ENCODE results near the gene WDR3. TPM values are rescaled to one million over a fixed set of nuclear protein-coding genes. Genes with fewer than 3 reads are reported as not detected.

WDR3 gene
- 57.7 and 60.8 TPM in 2 replicates for total RNA-seq (2014; rRNA removed; shearing (Covaris generic))

DNA sequence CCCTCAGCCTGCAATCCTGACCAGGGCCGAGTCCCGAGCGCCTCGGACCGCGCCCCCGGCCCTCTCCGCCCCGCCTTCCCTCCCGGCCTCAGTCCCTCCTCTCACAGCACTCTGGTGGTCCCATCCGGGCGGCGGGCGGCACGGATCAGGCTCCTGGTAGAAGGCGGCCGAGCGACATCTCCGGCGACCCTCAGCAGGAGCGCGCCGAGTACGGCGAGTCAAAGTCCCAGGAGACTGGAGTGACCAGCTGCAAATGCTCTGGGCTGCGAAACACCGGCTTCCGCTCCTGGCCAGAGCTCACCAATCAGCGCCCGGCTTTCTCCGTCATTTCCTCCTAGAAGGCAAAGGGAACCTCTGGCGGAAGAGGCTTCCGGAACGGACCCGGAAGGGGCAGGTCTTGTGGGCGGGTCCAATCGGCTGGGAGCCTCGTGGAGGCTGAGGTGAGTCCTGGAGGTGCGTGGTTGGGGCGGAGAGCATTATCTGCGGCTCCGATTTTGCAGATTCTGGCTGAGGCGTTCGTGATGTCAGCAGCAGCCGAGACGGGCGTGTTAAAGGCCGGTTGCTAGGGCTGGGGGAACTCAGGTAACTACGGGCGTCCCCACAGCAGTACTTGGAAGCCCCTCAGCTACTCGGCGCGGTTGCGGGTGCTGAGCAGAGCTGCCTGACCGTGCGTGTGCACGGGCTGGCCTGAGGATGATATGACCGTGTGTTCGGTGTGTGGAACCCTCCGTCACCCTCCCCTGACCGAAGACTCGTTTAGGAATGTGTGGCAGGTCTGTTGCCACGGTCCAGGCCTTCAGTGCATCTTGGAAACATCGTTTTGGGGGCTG lies at the start of gene WDR3, which contains the start of gene GDAP2:
Gene WDR3, plus strand, starts transcription at position 397 of the 830 bp plus-strand sequence. CDS start 3,581 bp downstream, outside the sequence.
Gene GDAP2, minus strand, starts transcription at position 279 of the 830 bp plus-strand sequence. CDS start 9,264 bp downstream, outside the sequence.
- Histone ChIP-seq H3K9me3 (replicated peaks) (no peaks in the 10 kb centered on the region), H3K36me3 (peaks cover 14% of the 10 kb centered on the region), H3K4me3 (peak within 1 kb of the TSS; percentile 88), H3K4me1 (peaks cover 9% of the 10 kb centered on the region; the same call in 1 of the 2 replicates), H3K27me3 (no peaks in the 10 kb centered on the region), H3K27ac (peak within 1 kb of the TSS; percentile 64)
- peak; percentile 98 for DNase-seq

DNA sequence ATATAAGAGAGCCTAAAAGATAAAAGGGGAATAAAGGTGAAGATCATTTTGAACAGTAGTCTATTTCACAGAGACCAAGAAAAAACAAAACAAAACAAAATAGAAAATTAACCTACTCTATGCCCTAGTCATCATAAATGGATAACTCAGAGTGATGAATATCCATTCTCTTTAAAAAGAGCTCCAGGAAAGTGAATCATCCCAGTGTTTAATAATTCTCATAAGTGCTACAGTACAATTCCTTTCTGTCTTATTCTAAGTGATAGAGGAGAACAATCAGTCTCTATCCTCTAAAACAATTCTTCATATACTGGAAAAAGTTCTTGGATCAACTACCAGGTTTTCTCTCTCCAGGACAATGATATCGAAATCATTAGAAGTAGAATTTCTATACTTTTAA lies 45.9 kb upstream of the WDR3 start:
- peaks cover 20% of the 10 kb centered on the region for H3K36me3 ChIP-seq
- no peaks in the 10 kb centered on the region for H3K27me3 ChIP-seq
- no peak overlapping the region for H3K4me3 ChIP-seq
- no peaks in the 10 kb centered on the region for H3K4me1 ChIP-seq
- no peak overlapping the region for H3K27ac ChIP-seq
- DNase-seq: no peak
- no peaks in the 10 kb centered on the region for H3K9me3 ChIP-seq (replicated peaks)

DNA sequence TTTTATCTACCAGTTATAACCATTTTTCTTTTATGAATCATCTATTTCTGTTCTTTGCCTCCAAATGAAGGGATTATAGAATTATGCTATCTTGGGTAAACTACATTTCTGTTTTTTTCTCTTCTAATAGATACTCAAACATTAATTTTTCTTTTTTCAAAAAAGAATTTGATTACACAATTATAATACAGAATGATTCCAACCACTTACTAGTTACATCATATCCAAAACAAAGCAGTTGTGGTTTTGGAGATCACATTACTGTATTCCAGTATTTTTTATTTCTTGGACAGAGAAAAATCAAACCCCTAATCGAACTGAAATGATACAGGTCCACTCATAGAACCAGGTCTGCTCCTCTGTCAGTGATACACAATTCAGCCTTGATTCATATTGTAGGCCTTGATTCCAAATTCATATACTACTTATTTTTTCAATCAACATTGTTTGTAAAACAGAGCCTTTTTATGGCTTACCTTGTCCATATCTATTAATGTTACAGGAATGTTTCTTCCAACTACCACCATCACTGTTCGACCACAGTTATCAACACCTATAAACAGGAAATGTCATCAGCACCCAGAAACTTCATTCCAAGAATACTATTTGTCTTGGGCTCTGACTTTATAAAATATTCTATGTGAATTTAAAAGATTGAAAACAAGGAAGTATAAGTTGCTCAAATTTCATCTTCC lies 43.3 kb upstream of the WDR3 start:
- no peak overlapping the region for H3K27ac ChIP-seq
- no peaks in the 10 kb centered on the region for H3K9me3 ChIP-seq (replicated peaks)
- DNase-seq: no peak
- peaks cover 18% of the 10 kb centered on the region for H3K36me3 ChIP-seq
- H3K4me1 ChIP-seq: no peaks in the 10 kb centered on the region
- H3K27me3 ChIP-seq: no peaks in the 10 kb centered on the region
- no peak overlapping the region for H3K4me3 ChIP-seq

DNA sequence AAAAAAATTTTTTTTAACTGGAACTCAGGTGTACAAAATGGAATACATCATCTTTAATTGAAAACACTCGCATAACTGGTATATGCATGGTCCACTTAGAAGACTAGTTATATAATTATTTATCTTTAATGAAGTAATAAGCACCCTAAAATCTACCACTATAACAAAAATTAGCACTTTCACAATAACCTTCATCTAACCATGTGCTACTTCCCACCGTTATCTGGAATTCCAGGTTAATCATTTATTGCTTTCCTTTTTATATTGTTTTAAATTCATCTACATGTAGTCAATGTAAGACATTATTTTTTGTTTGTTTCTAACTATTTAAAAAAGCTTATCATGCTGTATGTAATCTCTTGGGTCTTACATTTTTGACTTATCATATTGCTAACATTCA lies 39.1 kb upstream of the WDR3 start:
- DNase-seq: no peak
- no peaks in the 10 kb centered on the region for H3K9me3 ChIP-seq (replicated peaks)
- H3K27ac ChIP-seq: no peak overlapping the region
- H3K4me3 ChIP-seq: no peak overlapping the region
- peaks cover 34% of the 10 kb centered on the region for H3K36me3 ChIP-seq
- peaks cover 4% of the 10 kb centered on the region; the same call in 1 of the 2 replicates for H3K4me1 ChIP-seq
- H3K27me3 ChIP-seq: no peaks in the 10 kb centered on the region

DNA sequence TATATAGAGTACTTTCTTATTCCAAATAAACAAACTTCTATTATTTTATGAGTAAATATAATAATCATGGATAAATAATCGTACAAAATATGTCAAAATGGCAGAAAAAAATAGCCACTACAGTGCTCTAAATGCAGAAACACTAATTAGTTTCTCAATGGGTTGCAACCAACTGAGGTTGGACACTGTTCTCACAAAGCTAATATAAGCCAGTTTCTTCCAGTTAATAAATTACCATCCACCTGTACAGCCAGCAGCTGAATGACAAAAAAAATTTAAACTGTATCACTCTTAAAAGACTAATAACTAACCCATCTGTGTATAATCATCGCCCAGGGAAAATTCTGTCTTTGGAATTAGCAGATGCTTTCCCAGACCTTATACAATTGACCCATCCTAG lies 37.0 kb upstream of the WDR3 start:
- Histone ChIP-seq H3K27me3 (no peaks in the 10 kb centered on the region), H3K4me1 (peaks cover 4% of the 10 kb centered on the region; the same call in 1 of the 2 replicates), H3K4me3 (no peak overlapping the region), H3K9me3 (replicated peaks) (no peaks in the 10 kb centered on the region), H3K36me3 (peaks cover 42% of the 10 kb centered on the region), H3K27ac (no peak overlapping the region)
- DNase-seq: no peak

DNA sequence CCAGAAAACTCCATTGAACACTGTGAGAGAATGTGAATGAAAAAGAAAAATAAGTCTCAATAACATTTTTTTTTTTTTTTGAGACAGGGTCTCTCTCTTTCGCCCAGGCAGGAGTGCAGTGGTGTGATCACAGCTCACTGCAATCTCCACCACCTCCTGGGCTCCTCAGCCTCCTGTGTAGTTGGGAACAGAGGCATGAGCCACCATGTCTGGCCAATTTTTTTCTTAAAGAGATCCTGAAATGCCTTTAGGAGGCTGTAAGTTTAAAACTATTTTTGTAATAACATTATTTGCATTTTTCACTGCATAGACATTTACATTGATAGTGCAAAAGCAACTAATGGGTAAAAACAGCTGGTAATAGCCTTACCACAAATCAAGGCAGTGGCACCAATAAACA lies 35.5 kb upstream of the WDR3 start:
- peaks cover 4% of the 10 kb centered on the region; the same call in 1 of the 2 replicates for H3K4me1 ChIP-seq
- H3K27me3 ChIP-seq: no peaks in the 10 kb centered on the region
- no peak overlapping the region for H3K4me3 ChIP-seq
- no peaks in the 10 kb centered on the region for H3K9me3 ChIP-seq (replicated peaks)
- DNase-seq: no peak
- H3K27ac ChIP-seq: no peak overlapping the region
- peaks cover 49% of the 10 kb centered on the region for H3K36me3 ChIP-seq

DNA sequence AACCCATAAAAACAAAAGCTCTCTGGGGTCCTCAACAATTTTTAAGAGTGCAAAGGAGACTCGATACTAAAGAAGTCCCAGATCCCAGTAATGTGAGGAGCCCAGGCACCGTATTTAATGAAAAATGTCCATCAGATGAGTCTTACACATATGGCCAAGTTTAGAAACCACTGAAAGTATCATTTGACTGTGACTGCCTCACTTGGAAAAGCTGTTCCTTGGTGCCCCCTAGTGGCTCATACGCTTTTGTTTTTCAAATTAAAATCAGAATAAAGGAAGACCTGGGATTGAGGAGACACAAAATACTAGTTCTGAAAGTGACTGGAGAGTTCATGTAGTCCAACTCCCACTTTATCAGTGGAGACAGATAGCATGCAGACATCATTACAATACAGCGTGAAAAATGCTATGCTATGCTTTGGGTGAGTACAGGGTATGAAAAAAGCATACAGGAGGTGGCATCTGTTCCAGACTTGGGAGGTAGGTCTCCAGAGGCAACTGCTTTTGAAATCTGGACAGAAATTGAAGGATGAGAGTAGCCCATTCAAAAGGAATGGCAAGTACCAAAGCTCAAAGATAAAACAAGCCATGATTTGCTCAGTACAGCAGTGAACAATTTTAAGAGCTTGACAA lies 33.9 kb upstream of the WDR3 start:
- Histone ChIP-seq H3K9me3 (replicated peaks) (no peaks in the 10 kb centered on the region), H3K4me3 (no peak overlapping the region), H3K27ac (no peak overlapping the region), H3K4me1 (peaks cover 4% of the 10 kb centered on the region; the same call in 1 of the 2 replicates), H3K27me3 (no peaks in the 10 kb centered on the region), H3K36me3 (peaks cover 52% of the 10 kb centered on the region)
- peak; percentile 72 to 86 for DNase-seq

DNA sequence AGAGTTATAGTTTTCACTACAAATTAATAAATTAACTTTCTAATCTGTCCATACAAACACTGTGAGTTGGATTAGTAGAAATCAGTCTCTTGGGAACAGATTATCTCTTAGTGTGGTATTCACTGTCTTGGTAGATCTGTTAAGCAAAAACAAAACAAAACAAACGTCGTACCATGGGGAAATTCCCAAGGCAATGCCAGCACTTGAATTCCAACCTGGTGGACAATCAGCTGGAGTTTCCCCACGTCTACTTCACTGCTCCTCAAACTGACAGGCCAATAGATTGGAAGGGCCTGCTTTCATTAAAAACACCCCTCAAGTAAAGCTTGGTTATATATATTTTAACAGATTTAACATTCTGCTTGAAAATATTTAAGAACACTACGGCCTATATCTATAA lies 32.0 kb upstream of the WDR3 start:
- H3K9me3 ChIP-seq (replicated peaks): no peaks in the 10 kb centered on the region
- H3K27me3 ChIP-seq: no peaks in the 10 kb centered on the region
- H3K27ac ChIP-seq: no peak overlapping the region
- H3K4me3 ChIP-seq: no peak overlapping the region
- peaks cover 4% of the 10 kb centered on the region; the same call in 1 of the 2 replicates for H3K4me1 ChIP-seq
- DNase-seq: no peak
- H3K36me3 ChIP-seq: peaks cover 52% of the 10 kb centered on the region

DNA sequence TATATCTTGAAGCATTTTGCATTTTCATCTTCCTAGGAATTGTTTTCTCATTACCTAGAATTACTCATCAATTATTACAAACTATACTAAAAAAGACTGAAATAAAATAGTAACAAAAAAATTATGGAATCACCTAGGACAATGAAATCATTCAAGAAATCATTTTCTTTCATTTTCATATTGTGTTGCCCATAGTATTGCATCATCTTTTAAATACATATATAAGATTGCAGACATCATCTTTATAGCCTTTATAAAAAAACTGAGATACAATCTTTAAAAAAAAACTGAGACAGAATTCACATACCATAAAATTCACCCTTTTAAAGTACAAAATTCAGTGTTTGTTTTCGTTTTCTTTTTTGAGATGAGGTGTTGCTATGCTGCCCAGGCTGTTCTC lies 29.7 kb upstream of the WDR3 start:
- Histone ChIP-seq H3K36me3 (peaks cover 55% of the 10 kb centered on the region), H3K4me1 (peaks cover 4% of the 10 kb centered on the region; the same call in 1 of the 2 replicates), H3K27me3 (no peaks in the 10 kb centered on the region)

DNA sequence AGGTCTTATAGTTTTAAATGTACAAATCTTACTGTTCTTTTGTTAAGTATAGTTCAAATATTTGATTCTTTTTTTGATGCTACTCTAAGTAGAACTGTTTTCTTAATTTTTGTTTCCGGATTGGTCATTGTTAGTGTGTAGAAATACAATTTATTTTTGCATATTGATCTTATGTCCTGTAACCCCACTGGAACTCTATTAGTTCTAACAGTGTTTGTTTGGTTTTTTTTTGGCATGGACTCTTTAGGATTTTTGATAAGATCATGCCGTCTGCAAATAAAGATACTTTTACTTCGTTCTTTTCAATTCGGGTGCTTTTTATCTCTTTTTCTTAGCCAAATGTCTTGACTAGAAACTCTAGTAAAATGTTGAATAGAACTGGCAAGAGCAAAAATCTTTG lies 26.6 kb upstream of the WDR3 start:
- DNase-seq: no peak
- Histone ChIP-seq H3K27me3 (no peaks in the 10 kb centered on the region), H3K9me3 (replicated peaks) (no peaks in the 10 kb centered on the region), H3K36me3 (peaks cover 49% of the 10 kb centered on the region), H3K4me3 (no peak overlapping the region), H3K27ac (no peak overlapping the region), H3K4me1 (no peaks in the 10 kb centered on the region)

More for the DNA sequence above, 29.7 kb upstream of the WDR3 start:
- H3K4me3 ChIP-seq: no peak overlapping the region
- H3K27ac ChIP-seq: no peak overlapping the region
- no peaks in the 10 kb centered on the region for H3K9me3 ChIP-seq (replicated peaks)
- no peak for DNase-seq

DNA sequence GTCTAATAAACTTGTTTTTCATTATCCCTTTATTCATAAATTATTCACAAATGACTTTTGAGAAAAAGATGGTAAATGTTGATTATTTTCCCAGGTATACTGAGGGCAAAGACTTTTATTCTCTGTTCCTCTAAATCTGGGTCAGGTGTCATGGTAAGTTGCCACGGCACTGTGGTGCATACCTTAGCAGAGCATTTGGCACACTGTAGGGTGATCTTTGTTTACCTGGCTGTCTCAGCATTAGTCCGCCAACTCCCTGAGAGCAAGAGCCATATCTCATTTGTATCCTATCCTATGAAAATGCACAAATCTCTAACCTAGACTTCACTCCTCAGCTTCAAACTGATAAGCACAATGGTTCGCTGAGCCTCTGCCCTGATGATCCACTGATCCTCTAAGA lies 25.1 kb upstream of the WDR3 start:
- Histone ChIP-seq H3K27ac (no peak overlapping the region), H3K4me1 (no peaks in the 10 kb centered on the region), H3K9me3 (replicated peaks) (no peaks in the 10 kb centered on the region), H3K27me3 (no peaks in the 10 kb centered on the region), H3K36me3 (peaks cover 48% of the 10 kb centered on the region), H3K4me3 (no peak overlapping the region)
- DNase-seq: no peak

DNA sequence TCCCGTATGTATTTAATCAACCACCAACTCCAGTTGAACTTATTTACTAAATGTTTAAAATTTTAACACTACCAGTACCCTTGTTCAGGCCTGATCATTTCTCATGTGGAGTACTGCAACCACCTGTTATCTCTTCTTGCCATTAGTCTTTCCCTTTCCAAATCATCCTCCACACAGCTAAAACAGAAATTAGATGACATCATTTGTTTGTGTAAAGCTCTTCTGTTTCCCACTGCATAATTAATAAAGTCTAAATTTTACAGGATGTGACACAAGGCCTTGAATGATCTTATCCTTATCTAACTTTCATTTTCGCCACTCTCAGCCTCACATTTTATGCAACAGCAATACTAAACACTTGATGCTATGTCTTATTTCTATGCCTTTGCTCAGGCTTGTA lies 24.5 kb upstream of the WDR3 start:
- H3K36me3 ChIP-seq: peaks cover 53% of the 10 kb centered on the region
- H3K27me3 ChIP-seq: no peaks in the 10 kb centered on the region

DNA sequence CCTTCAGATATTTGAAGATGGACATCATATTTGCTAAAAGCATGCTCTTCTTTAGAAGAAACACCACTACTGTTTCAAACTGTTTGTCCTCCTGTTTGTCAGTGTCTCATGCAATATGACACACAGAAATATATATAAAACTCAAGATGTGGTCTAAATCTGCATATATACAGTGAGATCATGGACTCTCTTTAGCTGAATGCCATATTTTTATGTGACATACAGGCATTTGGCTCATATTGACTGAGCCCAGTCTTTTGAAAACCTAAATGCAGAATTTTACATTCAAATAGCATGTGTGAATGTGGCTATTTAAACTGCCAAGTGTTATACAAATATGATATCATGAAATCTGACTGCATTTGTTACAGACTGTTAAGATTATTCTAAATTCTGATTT lies 18.5 kb upstream of the WDR3 start:
- no peak for DNase-seq
- H3K9me3 ChIP-seq (replicated peaks): no peaks in the 10 kb centered on the region; the same call in 1 of the 2 replicates
- peaks cover 54% of the 10 kb centered on the region for H3K36me3 ChIP-seq
- no peak overlapping the region for H3K4me3 ChIP-seq
- no peak overlapping the region for H3K27ac ChIP-seq
- no peaks in the 10 kb centered on the region for H3K27me3 ChIP-seq
- H3K4me1 ChIP-seq: no peaks in the 10 kb centered on the region

More for the DNA sequence above, 24.5 kb upstream of the WDR3 start:
- no peaks in the 10 kb centered on the region for H3K4me1 ChIP-seq
- H3K4me3 ChIP-seq: no peak overlapping the region
- no peaks in the 10 kb centered on the region for H3K9me3 ChIP-seq (replicated peaks)
- no peak overlapping the region for H3K27ac ChIP-seq
- no peak for DNase-seq

DNA sequence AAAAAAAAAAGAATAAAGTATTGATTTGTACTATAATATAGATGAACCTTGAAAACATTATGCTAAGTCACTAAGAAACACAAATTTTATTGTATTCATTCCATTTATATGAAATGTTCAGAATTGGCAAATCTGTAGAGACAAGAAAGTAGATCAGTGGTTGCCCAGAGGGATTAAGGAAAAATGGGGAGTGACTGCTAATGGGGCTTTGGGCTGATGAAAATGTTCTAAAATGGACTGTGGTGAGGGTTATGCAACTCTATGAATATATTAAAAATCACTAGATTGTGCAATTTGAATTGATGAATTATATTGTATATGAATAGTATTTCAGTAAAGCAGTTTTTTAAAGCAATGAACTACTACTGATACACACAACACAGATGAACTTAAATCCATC lies 10.2 kb upstream of the WDR3 start:
- Histone ChIP-seq H3K27me3 (no peaks in the 10 kb centered on the region), H3K36me3 (peaks cover 40% of the 10 kb centered on the region), H3K4me3 (no peak overlapping the region), H3K4me1 (no peaks in the 10 kb centered on the region), H3K9me3 (replicated peaks) (peaks cover 3% of the 10 kb centered on the region; the same call in 1 of the 2 replicates), H3K27ac (no peak overlapping the region)
- no peak for DNase-seq

DNA sequence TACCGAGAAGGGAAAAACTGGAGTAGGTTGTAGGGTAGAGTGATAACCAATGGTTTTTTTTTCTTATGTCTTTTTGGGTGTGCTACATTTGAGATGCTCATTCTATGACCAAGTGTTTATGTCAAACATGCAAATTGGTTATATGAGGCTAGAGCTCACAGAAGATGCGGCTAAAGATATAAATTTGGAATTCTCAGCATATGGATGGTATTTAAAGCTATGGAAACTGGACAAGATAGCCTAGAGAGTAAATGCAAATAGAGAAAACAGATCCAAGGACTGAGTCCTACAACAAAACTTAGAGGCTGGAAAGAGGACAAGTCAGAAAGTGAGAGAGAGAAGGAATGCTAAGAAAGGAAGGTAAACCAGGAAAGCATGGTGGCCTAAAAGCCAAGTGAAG lies 7.5 kb upstream of the WDR3 start:
- H3K4me3 ChIP-seq: no peak overlapping the region

More for the DNA sequence above, 7.5 kb upstream of the WDR3 start:
- Histone ChIP-seq H3K27ac (no peak overlapping the region), H3K36me3 (peaks cover 23% of the 10 kb centered on the region), H3K27me3 (no peaks in the 10 kb centered on the region), H3K4me1 (no peaks in the 10 kb centered on the region), H3K9me3 (replicated peaks) (0 out of 2 replicates have a peak, but pooled peaks cover 3% of the 10 kb centered on the region)
- DNase-seq: no peak

Data from SJCRH30 (cell line).